Activated CD4-positive, alpha-beta T cell treated with anti-CD3 and anti-CD28 coated beads for 48 hours (primary cell): Measurements from ENCODE around the gene TEDDM1.
"Not testable (repeated sequence)": the region's sequence is repeated elsewhere in the genome, so short reads cannot be mapped to it uniquely, and the experiment has no call there.

ENCODE experiments used
- DNase-seq: peaks from one replicate; pipeline ENCODE4 v3.0.0-alpha.2; 2020

TEDDM1 gene

GRCh38 chr1:182379781-182380180 is 20.7 kb downstream of the TEDDM1 start:
- DNase-seq = not testable (repeated sequence)

DNA sequence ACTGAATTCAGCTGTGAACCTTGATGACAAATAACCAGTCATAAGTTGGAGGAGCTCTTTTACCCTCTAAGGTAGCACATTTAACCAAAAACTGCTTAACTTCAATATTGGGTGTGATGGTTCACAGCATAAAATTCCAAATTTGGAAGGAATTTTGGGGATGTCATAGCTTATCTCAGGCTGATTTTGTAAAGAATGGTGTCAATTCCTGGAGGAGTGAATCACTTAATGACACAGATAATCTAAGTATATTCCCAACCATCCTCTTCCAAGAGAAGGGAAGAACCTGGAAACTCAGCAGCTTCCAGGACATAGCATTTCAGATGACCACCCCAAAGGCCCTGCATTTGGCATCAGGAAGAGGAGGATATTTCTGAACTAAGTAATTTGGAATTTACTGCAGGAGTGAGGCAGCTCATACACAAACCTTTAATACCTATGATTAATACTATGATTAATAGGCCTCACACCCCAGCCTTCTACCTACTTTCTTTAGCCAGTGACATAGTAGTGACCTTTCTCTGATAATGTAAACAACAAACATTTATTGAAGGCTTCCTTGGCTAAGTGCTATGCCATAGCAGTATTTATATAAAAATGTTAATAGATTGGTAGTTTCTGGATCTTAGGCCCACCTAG is 23.4 kb downstream of the TEDDM1 start:
- DNase-seq = no peak

GRCh38 chr1:182374101-182374834 is 26.2 kb downstream of the TEDDM1 start:
- DNase-seq = no peak

- no peak for DNase-seq
Measured at GRCh38 chr1:182370532-182370931, 29.9 kb downstream of the TEDDM1 start.

DNA sequence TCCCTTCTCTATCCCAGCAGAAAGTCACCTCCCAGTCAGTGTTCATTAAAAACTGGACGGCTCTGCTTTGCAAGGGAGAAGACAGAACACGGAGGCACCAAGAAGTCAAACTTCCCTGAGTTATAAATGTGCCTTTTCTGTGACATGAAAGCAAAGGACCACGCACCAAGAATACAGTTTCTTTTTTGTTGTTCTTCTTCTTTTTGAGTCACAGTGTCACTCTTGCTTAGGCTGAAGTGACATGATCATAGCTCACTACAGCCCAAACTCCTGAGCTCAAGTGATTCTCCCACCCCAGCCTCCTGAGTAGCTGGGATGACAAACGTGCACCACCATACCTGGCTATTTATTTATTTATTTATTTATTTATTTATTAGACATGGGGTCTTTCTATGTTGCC is 31.6 kb downstream of the TEDDM1 start:
- no peak for DNase-seq

- DNase-seq = no peak
Measured at GRCh38 chr1:182368358-182368757, 32.1 kb downstream of the TEDDM1 start.

- no peak for DNase-seq
Measured at GRCh38 chr1:182367926-182368325, 32.5 kb downstream of the TEDDM1 start.

- no peak for DNase-seq
Measured at GRCh38 chr1:182366596-182366995, 33.9 kb downstream of the TEDDM1 start.

DNA sequence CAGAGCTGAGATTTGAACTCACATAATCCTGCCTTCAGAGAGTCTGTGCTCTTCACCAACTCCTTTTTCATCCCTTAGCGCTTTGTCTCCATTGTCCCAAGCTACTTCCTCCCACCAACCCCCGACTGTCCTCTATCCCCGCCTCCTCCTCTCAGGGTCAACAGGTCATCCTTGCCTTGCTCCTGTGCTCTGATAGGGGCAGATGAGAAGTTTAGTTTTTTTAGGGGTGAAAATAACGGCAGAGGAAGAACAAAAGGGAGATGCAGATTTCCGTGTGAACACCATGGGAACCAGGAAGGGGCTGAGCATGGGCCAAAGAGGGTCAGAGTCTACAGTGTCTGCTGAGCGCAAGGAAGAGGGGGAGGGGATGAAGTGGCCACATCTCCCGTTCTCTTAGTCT is 40.8 kb downstream of the TEDDM1 start:
- DNase-seq = no peak

GRCh38 chr1:182357913-182358312 is 42.6 kb downstream of the TEDDM1 start:
- DNase-seq = no peak

DNA sequence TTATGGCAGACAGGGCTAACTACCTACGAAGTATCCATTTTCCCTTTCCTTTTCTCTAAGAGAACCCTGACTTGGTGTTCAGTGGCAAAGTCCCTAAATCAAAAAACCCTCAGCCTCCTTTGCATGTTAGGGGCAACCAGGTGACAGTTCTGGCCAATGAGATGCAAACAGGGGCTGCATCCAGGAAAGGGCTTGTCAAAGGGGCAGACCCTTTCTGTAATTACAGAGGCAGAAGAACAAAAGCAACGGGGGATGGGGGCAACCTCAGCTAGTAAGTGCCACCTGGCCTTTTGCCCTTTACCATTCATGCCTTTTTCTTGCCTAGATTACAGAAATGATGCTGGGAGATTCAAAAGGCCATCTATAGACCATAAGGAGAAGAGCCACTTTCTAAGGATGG is 43.3 kb downstream of the TEDDM1 start:
- DNase-seq = no peak

- no peak for DNase-seq
Measured at GRCh38 chr1:182355723-182356098, 44.8 kb downstream of the TEDDM1 start.

- no peak for DNase-seq
Measured at GRCh38 chr1:182351790-182352364, 48.6 kb downstream of the TEDDM1 start.

GRCh38 chr1:182350839-182351238 is 49.6 kb downstream of the TEDDM1 start:
- no peak for DNase-seq

DNA sequence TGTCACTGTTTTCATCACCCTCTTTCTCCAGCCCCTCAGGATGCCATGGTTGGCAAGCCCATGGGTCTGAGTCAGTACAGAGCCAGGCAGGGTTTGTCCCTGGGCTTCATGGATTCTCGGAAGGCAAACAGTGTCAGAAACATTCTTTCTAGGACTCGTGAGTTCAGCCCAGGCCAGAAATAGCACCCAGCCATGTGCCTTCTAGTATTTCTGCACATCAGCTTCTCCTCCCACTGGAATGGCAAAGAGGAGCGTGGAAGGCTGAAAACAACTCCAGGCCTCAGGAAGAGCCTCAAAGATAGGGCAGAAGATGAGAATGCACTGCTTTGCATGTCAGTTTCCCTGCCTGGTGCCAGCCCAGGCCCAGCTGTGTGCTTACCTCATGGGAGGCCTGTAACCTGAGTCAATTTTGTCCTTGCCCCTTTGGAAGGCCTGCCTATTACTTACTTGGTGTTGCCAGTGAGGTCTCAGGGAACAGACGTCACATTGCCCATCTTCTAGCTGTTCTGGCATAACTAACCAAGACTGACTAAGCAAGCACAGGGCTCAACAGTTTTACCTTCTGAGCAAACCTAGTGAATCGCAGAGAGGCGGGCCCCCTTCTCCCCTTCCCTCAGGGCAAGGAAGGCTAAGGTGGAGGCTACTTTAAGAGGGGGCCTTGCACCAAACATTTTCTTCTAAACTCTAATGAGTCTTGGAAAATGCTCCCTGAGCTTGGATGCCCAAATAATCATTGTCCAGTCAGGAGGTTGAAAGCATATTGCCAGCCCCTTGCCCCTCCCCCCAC is 51.3 kb downstream of the TEDDM1 start:
- DNase-seq = no peak
